Middle frontal gyrus (tissue), 1 donor: ENCODE data around the gene ZBTB17.
"Not testable (repeated sequence)": the region's sequence is repeated elsewhere in the genome, so short reads cannot be mapped to it uniquely, and the experiment has no call there.

Experiments used
- DNase-seq: peaks from one replicate; pipeline ENCODE4 v3.0.0-alpha.2; 2015; ENCODE audit warnings: low spot score; ENCODE audit errors: extremely low spot score

Gene ZBTB17

GRCh38 chr1:15899266-15899665 lies 76.6 kb downstream of the ZBTB17 start:
- no peak for DNase-seq

- DNase-seq, result not testable (repeated sequence)
Measured at GRCh38 chr1:15896841-15897610, 78.9 kb downstream of the ZBTB17 start.

- no peak for DNase-seq
Measured at GRCh38 chr1:15895233-15895632, 80.7 kb downstream of the ZBTB17 start.

- DNase-seq, result not testable (repeated sequence)
Measured at GRCh38 chr1:15892857-15893599, 82.9 kb downstream of the ZBTB17 start.
